ENCODE results near the gene CAV1. TPM values are rescaled to one million over a fixed set of nuclear protein-coding genes. Genes with fewer than 3 reads are reported as not detected.

The CAV1 gene
- polyA plus RNA-seq, 1 donor (not counting 4 experiments of a cell fraction or from before 2014, with no cell fraction given), result 2,905 TPM

DNA sequence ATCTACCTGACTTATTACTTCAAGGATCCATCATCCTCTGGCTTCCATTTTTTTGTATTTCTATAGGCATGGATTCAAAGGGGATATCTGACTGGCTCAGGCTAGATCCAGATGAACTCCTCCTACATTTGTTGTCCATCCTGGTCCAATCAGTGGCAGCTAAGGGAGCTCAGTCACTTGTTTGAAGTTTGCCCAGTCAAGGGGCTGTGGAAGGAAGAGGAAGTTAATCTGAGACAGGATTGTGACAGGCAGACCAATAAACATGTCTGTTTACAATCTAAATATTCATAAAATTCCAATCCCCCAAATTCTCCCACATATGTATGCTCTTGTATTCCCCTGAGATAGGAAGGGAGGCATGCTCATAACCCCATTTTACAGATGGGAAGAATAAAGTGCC is 48.7 kb downstream of the CAV1 start:
- TF ChIP-seq, protein P1, sequence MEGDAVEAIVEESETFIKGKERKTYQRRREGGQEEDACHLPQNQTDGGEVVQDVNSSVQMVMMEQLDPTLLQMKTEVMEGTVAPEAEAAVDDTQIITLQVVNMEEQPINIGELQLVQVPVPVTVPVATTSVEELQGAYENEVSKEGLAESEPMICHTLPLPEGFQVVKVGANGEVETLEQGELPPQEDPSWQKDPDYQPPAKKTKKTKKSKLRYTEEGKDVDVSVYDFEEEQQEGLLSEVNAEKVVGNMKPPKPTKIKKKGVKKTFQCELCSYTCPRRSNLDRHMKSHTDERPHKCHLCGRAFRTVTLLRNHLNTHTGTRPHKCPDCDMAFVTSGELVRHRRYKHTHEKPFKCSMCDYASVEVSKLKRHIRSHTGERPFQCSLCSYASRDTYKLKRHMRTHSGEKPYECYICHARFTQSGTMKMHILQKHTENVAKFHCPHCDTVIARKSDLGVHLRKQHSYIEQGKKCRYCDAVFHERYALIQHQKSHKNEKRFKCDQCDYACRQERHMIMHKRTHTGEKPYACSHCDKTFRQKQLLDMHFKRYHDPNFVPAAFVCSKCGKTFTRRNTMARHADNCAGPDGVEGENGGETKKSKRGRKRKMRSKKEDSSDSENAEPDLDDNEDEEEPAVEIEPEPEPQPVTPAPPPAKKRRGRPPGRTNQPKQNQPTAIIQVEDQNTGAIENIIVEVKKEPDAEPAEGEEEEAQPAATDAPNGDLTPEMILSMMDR (optimal IDR thresholded peaks at IDR 0.05 in 1 of 3, IDR thresholded peaks at IDR 0.05 in 1 of 3, conservative IDR thresholded peaks at IDR 0.05 in 1 of 3; ENCODE audit: extremely low read depth in 1 of 3, insufficient read depth in 2 of 3, low read length in 3 of 3), result no peak
- TF ChIP-seq EZH2 (IDR thresholded peaks at IDR 0.05; ENCODE audit: low read length), result no peak
- Histone ChIP-seq H4K20me1 (ENCODE audit: control insufficient read depth, extremely low read depth, insufficient read depth, low read length) (no peaks in the 10 kb centered on the region), H3K4me1 (ENCODE audit: control insufficient read depth, extremely low read depth, insufficient read depth, low read length) (peaks cover 48% of the 10 kb centered on the region), H2AFZ (ENCODE audit: control insufficient read depth, low read length) (no peak overlapping the region), H3K9me1 (ENCODE audit: control insufficient read depth, extremely low read depth, insufficient read depth, low read length) (no peaks in the 10 kb centered on the region), H3K79me2 (ENCODE audit: control insufficient read depth, insufficient read depth, low read length) (no peaks in the 10 kb centered on the region), H3K4me2 (ENCODE audit: control insufficient read depth, extremely low read depth, insufficient read depth, low read depth, low read length) (no peak overlapping the region), H3K27ac (ENCODE audit: control insufficient read depth, insufficient read depth, low read length) (no peak overlapping the region), H3K27me3 (ENCODE audit: control insufficient read depth, extremely low read depth, insufficient read depth, low read length) (no peaks in the 10 kb centered on the region), H3K4me3 (ENCODE audit: control insufficient read depth in 2 of 3, extremely low read depth in 1 of 3, insufficient read depth in 2 of 3, low read depth in 1 of 3, low read length in 3 of 3) (no peak overlapping the region), H3K36me3 (ENCODE audit: control insufficient read depth in 2 of 2, extremely low read depth in 1 of 2, insufficient read depth in 2 of 2, low read length in 2 of 2) (no peaks in the 10 kb centered on the region), H3K9ac (ENCODE audit: control insufficient read depth, extremely low read depth, insufficient read depth, low read length) (no peak overlapping the region), H3K9me3 (ENCODE audit: control insufficient read depth, low read depth, low read length) (no peaks in the 10 kb centered on the region)
- dilution Hi-C loops (cut with MboI; ENCODE audit: extremely low pct_ligation_motif_present, low sequenced_read_pairs), result no loop called here
- no peak for DNase-seq (ENCODE audit: low read depth, low spot score)
- no peak for FAIRE-seq

DNA sequence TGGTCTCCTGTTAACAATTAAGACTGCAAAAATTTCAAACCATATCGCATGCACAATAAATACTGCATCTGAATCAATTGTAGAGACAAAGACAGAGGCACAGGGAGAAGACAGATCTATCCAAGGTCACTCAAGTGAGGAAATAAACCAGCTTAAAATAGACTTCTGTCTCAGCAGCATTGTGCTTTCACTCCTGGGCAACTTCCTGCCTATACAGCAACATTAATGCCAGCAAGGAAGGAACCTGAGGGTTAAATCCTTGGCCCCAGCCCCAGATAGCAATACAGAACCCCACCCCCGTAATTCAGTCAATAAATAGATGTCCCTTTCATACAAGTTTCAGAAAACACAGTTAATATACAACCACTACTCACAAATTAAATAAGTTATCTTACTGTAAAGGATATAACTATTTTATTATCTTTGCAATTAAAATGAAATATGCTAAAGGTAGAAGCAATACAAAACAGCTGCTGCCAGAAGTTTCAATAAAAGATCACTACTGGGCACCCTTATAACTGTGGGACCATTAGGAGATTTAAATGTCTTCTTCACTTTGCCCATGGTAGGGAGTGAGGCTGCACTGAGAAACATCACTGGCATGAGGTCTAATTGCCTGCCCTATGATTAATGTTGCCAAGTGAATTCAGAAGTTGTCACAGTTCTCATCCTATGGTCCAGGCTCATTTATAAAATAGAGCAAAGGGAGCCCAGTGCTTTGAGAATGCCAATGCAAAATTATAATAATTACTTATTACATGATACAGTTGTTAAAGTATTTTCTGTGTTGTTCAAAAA is 49.4 kb downstream of the CAV1 start:
- DNase-seq (ENCODE audit: low read depth, low spot score), result no peak
- dilution Hi-C loops (cut with MboI; ENCODE audit: extremely low pct_ligation_motif_present, low sequenced_read_pairs), result no loop called here
- no peak overlapping the region for H3K4me3 ChIP-seq (ENCODE audit: control insufficient read depth in 2 of 3, extremely low read depth in 1 of 3, insufficient read depth in 2 of 3, low read depth in 1 of 3, low read length in 3 of 3)
- TF ChIP-seq, protein P1 (optimal IDR thresholded peaks at IDR 0.05 in 1 of 3, IDR thresholded peaks at IDR 0.05 in 1 of 3, conservative IDR thresholded peaks at IDR 0.05 in 1 of 3; ENCODE audit: extremely low read depth in 1 of 3, insufficient read depth in 2 of 3, low read length in 3 of 3), result no peak
- no peak for TF ChIP-seq EZH2 (IDR thresholded peaks at IDR 0.05; ENCODE audit: low read length)
- peaks cover 48% of the 10 kb centered on the region for H3K4me1 ChIP-seq (ENCODE audit: control insufficient read depth, extremely low read depth, insufficient read depth, low read length)
- H3K9ac ChIP-seq (ENCODE audit: control insufficient read depth, extremely low read depth, insufficient read depth, low read length), result no peak overlapping the region
- no peak overlapping the region for H2AFZ ChIP-seq (ENCODE audit: control insufficient read depth, low read length)
- no peaks in the 10 kb centered on the region for H3K79me2 ChIP-seq (ENCODE audit: control insufficient read depth, insufficient read depth, low read length)
- no peaks in the 10 kb centered on the region for H4K20me1 ChIP-seq (ENCODE audit: control insufficient read depth, extremely low read depth, insufficient read depth, low read length)
- FAIRE-seq, result no peak
- no peaks in the 10 kb centered on the region for H3K9me3 ChIP-seq (ENCODE audit: control insufficient read depth, low read depth, low read length)
- H3K27me3 ChIP-seq (ENCODE audit: control insufficient read depth, extremely low read depth, insufficient read depth, low read length), result no peaks in the 10 kb centered on the region
- H3K36me3 ChIP-seq (ENCODE audit: control insufficient read depth in 2 of 2, extremely low read depth in 1 of 2, insufficient read depth in 2 of 2, low read length in 2 of 2), result no peaks in the 10 kb centered on the region
- H3K27ac ChIP-seq (ENCODE audit: control insufficient read depth, insufficient read depth, low read length), result no peak overlapping the region
- H3K4me2 ChIP-seq (ENCODE audit: control insufficient read depth, extremely low read depth, insufficient read depth, low read depth, low read length), result no peak overlapping the region
- H3K9me1 ChIP-seq (ENCODE audit: control insufficient read depth, extremely low read depth, insufficient read depth, low read length), result no peaks in the 10 kb centered on the region
